ENCODE data around the gene NME4.
"Not testable (repeated sequence)": the region's sequence is repeated elsewhere in the genome, so short reads cannot be mapped to it uniquely, and the experiment has no call there.

Gene NME4

DNA sequence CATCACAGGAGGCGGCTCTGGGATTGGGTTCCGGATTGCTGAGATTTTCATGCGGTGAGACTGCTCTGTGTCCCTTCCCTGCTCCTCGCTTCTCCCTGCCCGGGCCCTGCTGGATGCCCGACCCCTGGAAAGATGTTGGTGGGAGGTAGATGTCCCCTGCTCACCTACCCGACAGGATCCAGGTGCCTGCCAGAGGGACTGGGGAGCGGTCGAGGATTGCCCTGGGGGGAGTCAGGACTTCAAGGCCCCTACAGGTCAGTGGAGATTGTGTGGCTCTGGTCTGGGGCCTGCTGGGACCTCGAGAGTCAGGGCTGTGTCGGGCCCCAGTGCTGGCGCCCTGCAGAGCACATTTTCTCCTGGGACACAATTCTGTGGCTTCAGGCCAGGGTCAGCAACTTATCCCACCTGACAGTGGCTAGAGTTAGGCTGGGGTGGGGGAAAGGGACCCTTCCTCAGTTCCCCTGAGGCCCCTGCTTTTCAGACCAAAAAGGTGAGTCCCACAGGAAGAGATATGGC lies 8.0 kb downstream of the NME4 start:
- H3K27ac ChIP-seq (ENCODE audit: low read depth, low read length) = no peak overlapping the region
- H3K4me3 ChIP-seq (ENCODE audit: low read depth, low read length) = no peak overlapping the region
- 0 out of 2 replicates have a peak, but pooled peaks cover 7% of the 10 kb centered on the region for H3K4me1 ChIP-seq (ENCODE audit: control insufficient read depth, insufficient read depth, low read length)
- peaks cover 10% of the 10 kb centered on the region for H3K36me3 ChIP-seq (ENCODE audit: control insufficient read depth, insufficient read depth, low read length)
- H3K9ac ChIP-seq (ENCODE audit: low read length) = no peak overlapping the region
- H3K27me3 ChIP-seq (ENCODE audit: control insufficient read depth, insufficient read depth, low read length) = no peaks in the 10 kb centered on the region
- no peaks in the 10 kb centered on the region for H3K9me3 ChIP-seq (ENCODE audit: control insufficient read depth, insufficient read depth, low read depth, low read length)

DNA sequence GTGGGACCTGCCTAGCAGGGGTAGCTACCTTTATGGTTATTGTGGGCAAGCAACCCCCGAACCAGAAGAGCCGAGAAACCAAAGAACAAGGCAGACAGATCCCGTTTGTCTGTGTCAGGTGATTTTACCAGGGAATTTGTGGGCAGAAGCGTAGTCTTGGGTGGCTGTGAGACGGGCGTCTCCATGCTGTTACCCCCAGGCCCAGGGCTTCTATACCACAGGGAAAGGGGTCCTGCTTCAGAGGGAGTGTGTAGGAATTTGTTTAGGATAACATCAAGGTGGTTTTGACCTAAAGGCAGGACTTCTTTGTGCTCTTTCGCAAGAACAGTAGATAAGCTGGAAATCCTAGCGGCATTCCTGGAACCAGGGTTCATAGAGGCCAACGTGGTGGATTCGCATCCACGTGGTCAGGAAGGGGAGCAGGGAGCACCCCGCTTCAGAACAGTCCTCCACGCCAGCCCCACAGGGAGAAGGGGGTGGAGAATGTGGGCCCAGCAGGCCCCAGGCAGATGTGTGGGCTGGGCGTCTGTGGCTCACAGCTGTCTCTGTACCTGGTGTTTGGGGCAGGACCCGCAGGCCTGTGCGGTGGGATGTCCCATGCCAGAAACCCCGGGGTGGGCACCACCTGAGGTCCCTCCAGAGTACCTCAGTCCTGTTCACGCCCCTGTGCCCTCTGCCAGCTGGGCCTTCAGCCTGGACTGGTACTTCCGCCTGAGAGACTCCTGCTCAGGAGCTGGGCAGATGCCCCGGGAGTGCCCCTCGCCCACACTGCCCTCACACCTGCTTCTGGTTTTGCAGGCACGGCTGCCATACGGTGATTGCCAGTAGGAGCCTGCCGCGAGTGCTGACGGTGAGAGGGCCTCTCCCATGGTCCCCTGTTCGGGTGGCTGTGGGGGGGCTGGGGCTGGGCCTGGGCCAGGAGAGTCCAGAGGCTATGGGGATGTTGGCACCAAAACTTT lies 8.8 kb downstream of the NME4 start:
- no peaks in the 10 kb centered on the region for H3K4me1 ChIP-seq (ENCODE audit: control insufficient read depth, insufficient read depth, low read length)
- H3K27me3 ChIP-seq (ENCODE audit: control insufficient read depth, insufficient read depth, low read length) = no peaks in the 10 kb centered on the region
- H3K9ac ChIP-seq (ENCODE audit: low read length) = no peak overlapping the region
- H3K36me3 ChIP-seq (ENCODE audit: control insufficient read depth, insufficient read depth, low read length) = peaks cover 8% of the 10 kb centered on the region
- H3K27ac ChIP-seq (ENCODE audit: low read depth, low read length) = no peak overlapping the region
- no peak overlapping the region for H3K4me3 ChIP-seq (ENCODE audit: low read depth, low read length)
- no peaks in the 10 kb centered on the region for H3K9me3 ChIP-seq (ENCODE audit: control insufficient read depth, insufficient read depth, low read depth, low read length)

DNA sequence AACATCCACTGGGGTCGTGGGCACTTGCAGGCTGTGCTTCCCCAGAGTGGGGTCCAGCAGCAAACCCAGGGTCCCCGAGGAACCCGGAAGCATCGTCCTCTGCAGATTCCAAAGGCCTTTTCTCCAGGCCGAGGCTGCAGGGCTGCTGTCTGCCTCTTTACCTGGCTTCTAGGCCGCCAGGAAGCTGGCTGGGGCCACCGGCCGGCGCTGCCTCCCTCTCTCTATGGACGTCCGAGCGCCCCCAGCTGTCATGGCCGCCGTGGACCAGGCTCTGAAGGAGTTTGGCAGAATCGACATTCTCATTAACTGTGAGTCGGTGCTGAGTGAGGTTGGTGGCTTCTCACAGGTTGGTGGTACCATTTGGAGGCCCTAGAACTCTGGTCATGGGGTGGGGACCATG lies 10.3 kb downstream of the NME4 start:
- H3K4me3 ChIP-seq (ENCODE audit: low read depth, low read length) = no peak overlapping the region
- H3K27ac ChIP-seq (ENCODE audit: low read depth, low read length) = no peak overlapping the region
- no peaks in the 10 kb centered on the region for H3K27me3 ChIP-seq (ENCODE audit: control insufficient read depth, insufficient read depth, low read length)
- no peaks in the 10 kb centered on the region for H3K9me3 ChIP-seq (ENCODE audit: control insufficient read depth, insufficient read depth, low read depth, low read length)
- no peak overlapping the region for H3K9ac ChIP-seq (ENCODE audit: low read length)
- H3K36me3 ChIP-seq (ENCODE audit: control insufficient read depth, insufficient read depth, low read length) = peaks cover 22% of the 10 kb centered on the region
- H3K4me1 ChIP-seq (ENCODE audit: control insufficient read depth, insufficient read depth, low read length) = no peaks in the 10 kb centered on the region

DNA sequence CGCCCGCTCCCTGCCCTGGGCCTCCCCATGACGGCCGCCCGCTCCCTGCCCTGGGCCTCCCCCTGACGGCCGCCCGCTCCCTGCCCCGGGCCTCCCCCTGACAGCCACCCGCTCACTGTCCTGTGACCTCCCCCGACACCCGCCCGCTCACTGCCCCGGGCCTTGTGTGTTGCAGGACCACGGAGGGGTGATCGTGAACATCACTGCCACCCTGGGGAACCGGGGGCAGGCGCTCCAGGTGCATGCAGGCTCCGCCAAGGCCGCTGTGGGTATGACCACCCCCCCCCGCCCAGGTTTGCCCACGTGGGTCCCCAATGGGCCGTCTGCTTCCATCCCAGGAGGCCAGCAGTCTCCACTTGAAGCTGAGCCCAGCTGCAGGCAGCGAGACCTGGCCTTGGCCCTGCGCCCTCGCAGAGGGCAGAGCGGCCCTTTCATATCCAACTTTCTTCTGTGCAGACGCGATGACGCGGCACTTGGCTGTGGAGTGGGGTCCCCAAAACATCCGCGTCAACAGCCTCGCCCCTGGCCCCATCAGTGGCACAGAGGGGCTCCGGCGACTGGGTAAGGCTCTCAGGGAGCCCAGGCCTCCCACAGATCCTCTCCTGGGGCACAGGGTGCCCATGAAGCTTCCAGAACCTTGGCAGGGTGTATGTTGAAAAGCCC lies 13.6 kb downstream of the NME4 start:
- H3K27me3 ChIP-seq (ENCODE audit: control insufficient read depth, insufficient read depth, low read length) = no peaks in the 10 kb centered on the region
- no peak overlapping the region for H3K9ac ChIP-seq (ENCODE audit: low read length)
- no peak overlapping the region; the same call in 1 of the 2 replicates for H3K27ac ChIP-seq (ENCODE audit: low read depth, low read length)
- no peaks in the 10 kb centered on the region for H3K4me1 ChIP-seq (ENCODE audit: control insufficient read depth, insufficient read depth, low read length)
- no peak overlapping the region for H3K4me3 ChIP-seq (ENCODE audit: low read depth, low read length)
- H3K36me3 ChIP-seq (ENCODE audit: control insufficient read depth, insufficient read depth, low read length) = peaks cover 22% of the 10 kb centered on the region
- no peaks in the 10 kb centered on the region for H3K9me3 ChIP-seq (ENCODE audit: control insufficient read depth, insufficient read depth, low read depth, low read length)

DNA sequence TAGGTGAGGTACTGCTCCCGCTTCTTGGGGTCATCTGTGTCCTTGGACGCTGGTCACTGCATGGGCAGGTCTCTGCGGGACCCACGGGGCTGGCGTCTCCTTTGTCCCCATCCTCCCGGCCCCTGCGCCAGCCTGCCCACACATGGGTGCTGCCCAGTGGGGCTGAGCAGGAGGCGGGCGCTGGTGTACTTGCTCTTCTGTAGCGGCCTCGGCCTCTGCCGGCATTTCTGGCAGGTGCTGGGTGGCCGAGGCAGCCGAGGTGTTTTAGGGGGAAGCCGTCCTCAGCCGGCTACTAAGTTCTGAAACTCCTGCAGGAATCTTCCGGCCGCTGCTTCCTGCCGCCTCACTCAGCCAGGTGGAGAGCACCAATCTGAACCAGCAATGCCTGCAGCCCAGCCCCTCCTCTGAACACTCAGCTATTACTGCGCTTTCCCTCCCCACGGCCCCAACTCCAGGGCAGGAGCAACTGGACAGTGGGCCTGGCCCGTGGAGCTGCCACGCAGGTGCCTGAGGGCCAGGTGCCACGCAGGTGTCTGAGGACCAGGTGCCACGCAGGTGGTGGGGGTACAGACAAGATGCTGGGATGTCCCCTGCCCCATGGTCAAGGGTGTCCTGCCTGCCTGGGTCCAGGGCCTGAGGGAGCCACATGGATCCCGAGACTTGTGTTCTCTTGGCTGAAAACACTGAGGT lies 14.7 kb downstream of the NME4 start:
- Histone ChIP-seq H3K9ac (ENCODE audit: low read length) (no peak overlapping the region), H3K27me3 (ENCODE audit: control insufficient read depth, insufficient read depth, low read length) (no peaks in the 10 kb centered on the region), H3K36me3 (ENCODE audit: control insufficient read depth, insufficient read depth, low read length) (peaks cover 22% of the 10 kb centered on the region), H3K9me3 (ENCODE audit: control insufficient read depth, insufficient read depth, low read depth, low read length) (no peaks in the 10 kb centered on the region), H3K4me1 (ENCODE audit: control insufficient read depth, insufficient read depth, low read length) (no peaks in the 10 kb centered on the region), H3K4me3 (ENCODE audit: low read depth, low read length) (no peak overlapping the region), H3K27ac (ENCODE audit: low read depth, low read length) (no peak overlapping the region)

DNA sequence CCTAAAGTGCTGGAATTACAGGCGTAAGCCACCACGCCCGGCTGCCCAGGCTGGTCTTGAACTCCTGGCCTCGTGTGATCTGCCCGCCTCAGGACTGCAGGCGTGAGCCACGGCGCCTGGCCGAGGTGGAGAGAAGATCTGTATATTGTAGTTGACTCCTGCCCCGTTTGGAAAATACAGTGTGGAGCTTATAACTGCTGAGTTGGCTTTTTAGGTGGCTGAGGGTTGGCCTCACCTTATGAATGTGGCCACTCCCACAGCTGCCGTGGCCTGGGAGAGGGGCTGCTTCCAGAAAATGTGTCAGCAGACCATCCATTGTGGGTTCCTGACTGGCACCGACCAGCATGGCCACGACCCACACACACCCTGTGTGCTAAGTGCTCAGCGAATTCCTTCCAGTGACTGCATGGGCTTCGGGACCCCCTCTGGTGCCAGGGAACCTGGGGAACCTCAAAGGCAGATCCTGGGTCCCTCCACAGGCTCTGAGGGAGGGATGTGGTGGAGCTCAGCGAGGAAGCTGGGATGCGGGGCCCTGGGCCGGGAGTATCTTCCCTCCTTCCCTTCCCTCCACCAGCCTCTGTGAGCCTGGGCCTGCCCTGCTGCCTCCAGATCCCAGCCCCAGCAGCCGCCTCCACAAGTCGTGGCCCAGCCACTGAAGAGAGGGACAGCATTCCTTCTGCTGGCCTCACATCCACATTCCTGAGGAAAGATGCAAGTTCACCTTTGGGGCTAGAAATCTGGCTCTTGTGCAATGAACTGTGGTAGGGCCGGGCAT lies 17.6 kb downstream of the NME4 start:
- Histone ChIP-seq H3K36me3 (ENCODE audit: control insufficient read depth, insufficient read depth, low read length) (peaks cover 22% of the 10 kb centered on the region), H3K9ac (ENCODE audit: low read length) (no peak overlapping the region), H3K27ac (ENCODE audit: low read depth, low read length) (no peak overlapping the region), H3K27me3 (ENCODE audit: control insufficient read depth, insufficient read depth, low read length) (no peaks in the 10 kb centered on the region), H3K9me3 (ENCODE audit: control insufficient read depth, insufficient read depth, low read depth, low read length) (no peaks in the 10 kb centered on the region), H3K4me3 (ENCODE audit: low read depth, low read length) (no peak overlapping the region), H3K4me1 (ENCODE audit: control insufficient read depth, insufficient read depth, low read length) (no peaks in the 10 kb centered on the region)

DNA sequence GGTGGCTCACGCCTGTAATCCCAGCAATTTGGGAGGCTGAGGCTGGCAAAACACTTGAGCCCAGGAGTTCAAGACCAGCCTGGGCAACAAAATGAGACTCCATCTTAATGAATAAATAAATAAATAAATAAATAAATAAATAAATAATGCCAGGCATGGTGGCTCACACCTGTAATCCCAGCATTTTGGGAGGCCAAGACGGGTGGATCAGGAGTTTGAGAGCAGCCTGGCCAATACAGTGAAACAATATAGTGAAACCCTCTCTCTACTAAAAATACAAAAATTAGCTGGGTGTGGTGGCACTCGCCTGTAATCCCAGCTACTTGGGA lies 18.1 kb downstream of the NME4 start:
- H3K4me3 ChIP-seq (ENCODE audit: low read depth, low read length); H3K27me3 ChIP-seq (ENCODE audit: control insufficient read depth, insufficient read depth, low read length); H3K9me3 ChIP-seq (ENCODE audit: control insufficient read depth, insufficient read depth, low read depth, low read length); H3K27ac ChIP-seq (ENCODE audit: low read depth, low read length); H3K9ac ChIP-seq (ENCODE audit: low read length); H3K4me1 ChIP-seq (ENCODE audit: control insufficient read depth, insufficient read depth, low read length): not testable (repeated sequence)
- H3K36me3 ChIP-seq (ENCODE audit: control insufficient read depth, insufficient read depth, low read length) = peaks cover 17% of the 10 kb centered on the region

DNA sequence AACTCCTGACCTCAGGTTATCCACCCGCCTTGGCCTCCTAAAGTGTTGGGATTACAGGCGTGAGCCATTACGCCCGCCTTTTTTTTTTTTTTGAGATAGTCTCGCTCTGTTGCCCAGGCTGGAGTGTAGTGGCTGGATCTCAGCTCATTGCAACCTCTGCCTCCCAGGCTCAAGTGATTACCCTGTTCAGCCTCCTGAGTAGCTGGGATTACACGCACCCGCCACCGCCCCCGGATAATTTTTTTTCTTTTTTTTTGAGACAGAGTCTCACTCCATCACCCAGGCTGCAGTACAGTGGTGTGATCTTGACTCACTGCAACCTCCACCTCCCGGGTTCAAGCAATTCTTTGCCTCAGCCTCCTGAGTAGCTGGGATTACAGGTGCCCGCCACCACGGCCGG lies 25.2 kb downstream of the NME4 start:
- H3K27me3 ChIP-seq (ENCODE audit: control insufficient read depth, insufficient read depth, low read length) = peaks cover 31% of the 10 kb centered on the region
- H3K4me1 ChIP-seq (ENCODE audit: control insufficient read depth, insufficient read depth, low read length) = peaks cover 10% of the 10 kb centered on the region
- not testable (repeated sequence) for H3K27ac ChIP-seq (ENCODE audit: low read depth, low read length); H3K36me3 ChIP-seq (ENCODE audit: control insufficient read depth, insufficient read depth, low read length); H3K4me3 ChIP-seq (ENCODE audit: low read depth, low read length); H3K9ac ChIP-seq (ENCODE audit: low read length); H3K9me3 ChIP-seq (ENCODE audit: control insufficient read depth, insufficient read depth, low read depth, low read length)

DNA sequence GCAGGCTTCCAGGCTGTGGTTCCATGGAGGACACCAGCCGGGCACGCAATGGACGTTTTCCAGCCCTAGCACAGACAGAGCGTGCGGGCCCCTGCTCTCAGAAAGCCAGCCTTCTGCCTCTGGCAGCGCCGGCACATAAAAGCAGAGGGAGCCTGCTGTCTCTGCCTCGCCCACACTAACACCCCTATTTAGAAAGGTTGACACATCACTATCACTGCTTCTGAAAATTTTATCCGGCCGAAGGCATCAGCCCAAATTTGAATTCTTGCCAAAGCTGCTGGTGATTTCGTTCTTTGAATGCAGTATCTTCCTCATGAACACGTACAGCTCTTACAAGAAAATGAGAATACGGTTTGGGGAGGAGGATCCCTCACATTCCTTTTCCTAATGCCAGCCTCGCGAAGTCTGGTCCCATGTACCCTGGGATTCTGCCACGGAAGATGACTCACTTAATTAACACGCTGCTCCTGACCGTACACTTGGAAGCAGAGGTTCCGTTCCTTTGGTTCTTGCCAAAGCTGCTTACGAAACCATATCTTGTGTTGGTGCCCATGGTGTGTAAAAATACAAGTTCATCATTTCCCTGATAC lies 27.1 kb downstream of the NME4 start:
- H3K4me1 ChIP-seq (ENCODE audit: control insufficient read depth, insufficient read depth, low read length) = peaks cover 13% of the 10 kb centered on the region
- H3K9ac ChIP-seq (ENCODE audit: low read length) = no peak overlapping the region
- H3K4me3 ChIP-seq (ENCODE audit: low read depth, low read length) = peak overlapping the region; percentile 85
- H3K36me3 ChIP-seq (ENCODE audit: control insufficient read depth, insufficient read depth, low read length) = no peaks in the 10 kb centered on the region
- H3K9me3 ChIP-seq (ENCODE audit: control insufficient read depth, insufficient read depth, low read depth, low read length) = no peaks in the 10 kb centered on the region
- H3K27ac ChIP-seq (ENCODE audit: low read depth, low read length) = no peak overlapping the region
- peaks cover 35% of the 10 kb centered on the region for H3K27me3 ChIP-seq (ENCODE audit: control insufficient read depth, insufficient read depth, low read length)

DNA sequence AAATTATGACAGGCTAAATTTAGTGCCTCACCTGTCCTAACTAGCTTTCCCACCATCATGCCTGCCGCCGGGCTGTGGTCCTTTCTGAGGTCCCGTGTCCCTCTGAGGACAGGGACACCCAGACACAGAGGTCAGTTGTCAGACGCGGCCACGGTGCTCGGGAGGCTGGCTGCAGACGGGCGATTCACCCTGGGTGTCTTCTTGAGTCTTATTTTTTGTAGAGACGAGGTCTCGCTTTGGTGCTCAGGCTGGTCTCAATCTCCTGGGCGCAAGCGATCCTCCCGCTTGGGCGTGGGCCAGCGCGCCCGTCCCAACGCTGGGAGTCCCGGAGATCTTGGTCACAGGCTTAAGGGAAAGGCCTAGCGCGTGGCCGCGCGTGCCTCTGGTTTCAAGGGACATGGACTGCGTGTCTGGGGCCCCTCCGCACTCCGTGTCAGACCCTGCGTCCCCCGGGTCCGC lies 27.7 kb downstream of the NME4 start:
- Histone ChIP-seq H3K27ac (ENCODE audit: low read depth, low read length) (no peak overlapping the region), H3K9me3 (ENCODE audit: control insufficient read depth, insufficient read depth, low read depth, low read length) (no peaks in the 10 kb centered on the region), H3K36me3 (ENCODE audit: control insufficient read depth, insufficient read depth, low read length) (no peaks in the 10 kb centered on the region), H3K9ac (ENCODE audit: low read length) (peak overlapping the region; percentile 7), H3K4me3 (ENCODE audit: low read depth, low read length) (peak overlapping the region; percentile 85), H3K4me1 (ENCODE audit: control insufficient read depth, insufficient read depth, low read length) (peaks cover 13% of the 10 kb centered on the region), H3K27me3 (ENCODE audit: control insufficient read depth, insufficient read depth, low read length) (peaks cover 35% of the 10 kb centered on the region)
